ENCODE measurements around the gene TMEM221.

The TMEM221 gene

DNA sequence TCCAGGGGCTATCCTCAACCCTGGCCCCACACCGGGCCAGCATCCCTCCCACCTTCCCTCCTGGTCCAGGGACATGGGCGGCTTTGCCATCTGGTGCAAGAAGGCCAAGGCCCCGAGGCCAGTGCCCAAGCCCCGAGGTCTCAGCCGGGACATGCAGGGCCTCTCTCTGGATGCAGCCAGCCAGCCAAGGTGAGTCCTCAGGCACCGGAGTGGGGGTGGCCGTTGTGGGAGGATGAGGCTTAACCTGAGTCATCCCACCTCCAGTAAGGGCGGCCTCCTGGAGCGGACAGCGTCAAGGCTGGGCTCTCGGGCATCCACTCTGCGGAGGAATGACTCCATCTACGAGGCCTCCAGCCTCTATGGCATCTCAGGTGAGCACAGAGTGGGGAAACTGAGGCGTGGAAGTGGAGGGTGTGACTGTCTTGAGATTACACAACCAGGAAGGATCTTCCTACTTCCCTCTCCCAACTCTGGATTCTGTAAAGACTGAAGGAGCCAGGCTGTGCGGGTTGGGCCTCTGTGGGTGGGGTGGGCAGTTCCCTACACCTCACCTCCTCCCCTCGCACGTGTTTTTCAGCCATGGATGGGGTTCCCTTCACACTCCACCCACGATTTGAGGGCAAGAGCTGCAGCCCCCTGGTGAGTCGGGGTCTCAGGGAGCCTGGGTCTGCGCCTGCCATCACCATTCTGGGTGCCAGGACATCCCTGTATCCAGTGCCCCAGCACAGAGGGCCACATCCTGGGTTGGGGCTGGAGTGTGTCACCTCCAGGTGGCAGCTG lies 24.8 kb downstream of the TMEM221 start:
- no peak for DNase-seq (ENCODE audit: low read depth)
- TF ChIP-seq, protein P1, sequence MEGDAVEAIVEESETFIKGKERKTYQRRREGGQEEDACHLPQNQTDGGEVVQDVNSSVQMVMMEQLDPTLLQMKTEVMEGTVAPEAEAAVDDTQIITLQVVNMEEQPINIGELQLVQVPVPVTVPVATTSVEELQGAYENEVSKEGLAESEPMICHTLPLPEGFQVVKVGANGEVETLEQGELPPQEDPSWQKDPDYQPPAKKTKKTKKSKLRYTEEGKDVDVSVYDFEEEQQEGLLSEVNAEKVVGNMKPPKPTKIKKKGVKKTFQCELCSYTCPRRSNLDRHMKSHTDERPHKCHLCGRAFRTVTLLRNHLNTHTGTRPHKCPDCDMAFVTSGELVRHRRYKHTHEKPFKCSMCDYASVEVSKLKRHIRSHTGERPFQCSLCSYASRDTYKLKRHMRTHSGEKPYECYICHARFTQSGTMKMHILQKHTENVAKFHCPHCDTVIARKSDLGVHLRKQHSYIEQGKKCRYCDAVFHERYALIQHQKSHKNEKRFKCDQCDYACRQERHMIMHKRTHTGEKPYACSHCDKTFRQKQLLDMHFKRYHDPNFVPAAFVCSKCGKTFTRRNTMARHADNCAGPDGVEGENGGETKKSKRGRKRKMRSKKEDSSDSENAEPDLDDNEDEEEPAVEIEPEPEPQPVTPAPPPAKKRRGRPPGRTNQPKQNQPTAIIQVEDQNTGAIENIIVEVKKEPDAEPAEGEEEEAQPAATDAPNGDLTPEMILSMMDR (conservative IDR thresholded peaks at IDR 0.05; ENCODE audit: low read depth, low read length), result no peak
- no peak overlapping the region for H3K4me3 ChIP-seq (ENCODE audit: low read depth, low read length)

DNA sequence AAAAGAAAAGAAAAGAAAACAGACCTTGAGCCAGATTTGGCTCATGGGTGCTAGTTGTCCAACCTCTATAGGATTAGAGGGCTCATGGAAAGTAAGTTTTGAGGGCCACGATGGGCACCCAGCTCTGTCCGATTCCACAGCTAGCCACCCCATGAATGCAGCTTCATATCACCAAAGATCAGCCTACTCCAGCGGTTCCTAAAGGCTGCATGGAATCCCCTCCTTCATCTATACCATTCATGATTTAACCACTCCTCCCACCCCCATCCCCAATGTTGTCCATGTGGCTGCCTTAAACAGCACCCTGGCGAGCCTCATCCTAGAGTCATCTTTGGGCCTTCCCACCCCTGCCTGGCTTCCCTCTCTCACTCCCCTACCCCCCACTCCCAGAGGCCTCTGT lies 26.5 kb downstream of the TMEM221 start:
- TF ChIP-seq, protein P1 (conservative IDR thresholded peaks at IDR 0.05; ENCODE audit: low read depth, low read length), result no peak
- DNase-seq (ENCODE audit: low read depth), result no peak
- H3K4me3 ChIP-seq (ENCODE audit: low read depth, low read length), result no peak overlapping the region

DNA sequence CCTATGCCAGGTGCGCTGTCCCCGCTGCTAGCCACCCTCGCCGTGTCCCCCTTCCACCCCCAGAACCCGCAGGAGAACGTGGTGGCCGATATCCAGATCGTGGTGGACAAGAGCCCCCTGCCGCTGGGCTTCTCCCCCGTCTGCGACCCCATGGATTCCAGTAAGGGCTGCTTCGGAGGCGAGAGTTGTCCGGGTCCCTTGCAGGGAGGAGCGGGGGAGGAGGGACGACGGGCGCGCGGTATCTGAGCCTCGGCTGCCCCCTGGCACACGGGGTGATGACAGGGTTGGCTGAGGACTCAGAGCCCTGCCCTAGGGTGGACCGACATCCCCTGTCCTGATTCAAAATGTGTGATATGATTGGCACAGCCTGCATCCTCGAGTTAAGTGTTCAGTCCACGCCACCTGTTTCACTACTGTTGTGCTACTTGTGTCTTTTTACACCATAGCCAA lies 28.0 kb downstream of the TMEM221 start:
- H3K4me3 ChIP-seq (ENCODE audit: low read depth, low read length), result peak overlapping the region; percentile 89
- TF ChIP-seq, protein P1 (conservative IDR thresholded peaks at IDR 0.05; ENCODE audit: low read depth, low read length), result peak; percentile 14
- DNase-seq (ENCODE audit: low read depth), result no peak

DNA sequence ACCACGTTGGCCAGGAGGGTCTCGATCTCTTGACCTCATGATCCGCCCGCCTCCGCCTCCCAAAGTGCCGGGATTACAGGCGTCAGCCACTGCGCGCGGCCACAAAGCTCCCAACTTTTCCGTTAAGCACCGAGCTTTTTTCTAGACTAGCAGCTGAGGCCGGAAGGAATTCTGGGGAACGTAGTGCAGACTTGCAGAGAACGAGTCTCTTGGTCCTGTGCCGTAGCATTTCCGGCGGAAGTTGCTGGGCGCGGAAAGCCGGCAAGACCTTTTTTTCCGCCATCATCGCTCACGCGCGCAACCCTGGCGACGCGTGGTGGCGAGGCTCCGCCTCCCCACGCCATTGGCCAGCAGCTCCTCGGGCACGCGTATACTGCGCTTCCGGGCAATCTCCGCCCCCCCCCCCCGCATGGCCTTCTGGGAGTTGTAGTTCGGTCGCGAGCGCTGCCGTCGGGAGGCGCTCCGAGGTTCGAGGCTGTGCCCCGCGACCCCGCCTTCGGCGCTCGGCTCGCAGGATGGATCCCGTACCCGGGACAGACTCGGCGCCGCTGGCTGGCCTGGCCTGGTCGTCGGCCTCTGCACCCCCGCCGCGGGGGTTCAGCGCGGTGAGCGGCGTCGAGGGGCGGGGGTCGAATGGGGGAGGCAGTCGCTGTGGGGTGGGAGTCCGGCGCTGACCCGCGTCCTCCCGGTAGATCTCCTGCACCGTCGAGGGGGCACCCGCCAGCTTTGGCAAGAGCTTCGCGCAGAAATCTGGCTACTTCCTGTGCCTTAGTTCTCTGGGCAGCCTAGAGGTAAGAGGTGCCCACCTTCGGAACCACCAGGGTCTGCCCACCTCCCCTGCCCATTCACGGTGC lies 28.6 kb downstream of the TMEM221 start, which contains the start of gene MVB12A:
TSS of gene MVB12A (plus strand) at position 427 of the 854 bp plus-strand sequence. CDS start at position 516, 89 bp downstream.
- TF ChIP-seq, protein P1 (conservative IDR thresholded peaks at IDR 0.05; ENCODE audit: low read depth, low read length), result no peak
- DNase-seq (ENCODE audit: low read depth), result peak; percentile 99
- H3K4me3 ChIP-seq (ENCODE audit: low read depth, low read length), result peak within 1 kb of the TSS; percentile 89

DNA sequence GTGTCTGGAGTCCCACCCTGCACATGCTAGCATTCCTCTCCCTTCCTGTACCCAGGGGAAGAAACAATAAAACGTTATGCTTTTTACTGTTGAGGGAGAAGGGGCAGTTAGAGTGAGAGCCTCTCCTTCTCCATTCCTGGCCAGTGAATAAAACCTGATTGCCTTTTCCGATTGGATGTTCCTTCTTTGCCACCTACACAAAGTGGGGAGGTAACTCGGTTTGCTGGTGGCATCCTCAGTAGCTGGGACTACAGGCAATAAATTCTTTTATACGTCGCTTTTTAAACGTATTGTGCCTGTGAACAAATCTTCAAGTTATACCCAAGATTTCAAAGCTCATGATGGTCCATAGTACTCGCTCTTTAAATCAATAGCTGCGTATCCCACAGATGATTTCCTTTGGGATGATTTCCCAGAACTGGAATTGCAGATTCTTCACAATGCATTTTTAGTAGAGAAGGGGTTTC lies 29.3 kb downstream of the TMEM221 start:
- H3K4me3 ChIP-seq (ENCODE audit: low read depth, low read length), result peak overlapping the region; percentile 61
- TF ChIP-seq, protein P1 (conservative IDR thresholded peaks at IDR 0.05; ENCODE audit: low read depth, low read length), result no peak
- no peak for DNase-seq (ENCODE audit: low read depth)

DNA sequence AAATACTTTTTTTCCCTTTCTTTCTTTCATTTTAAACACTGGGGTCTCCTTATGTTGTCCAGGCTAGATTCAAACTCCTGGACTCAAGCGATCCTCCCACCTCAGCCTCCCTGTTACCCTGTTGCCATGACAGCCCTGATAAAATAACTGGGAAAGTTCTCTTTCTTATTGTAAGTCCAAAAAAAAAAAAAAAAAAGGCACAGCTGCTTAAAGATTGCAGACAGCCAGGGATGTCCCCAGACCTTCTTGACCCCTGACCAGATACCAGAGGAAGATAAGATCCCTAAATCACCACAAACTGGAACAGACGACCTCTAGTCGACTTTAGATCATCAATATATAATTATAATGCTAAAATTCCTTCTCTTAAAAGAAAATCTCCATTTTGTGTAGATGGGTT lies 29.8 kb downstream of the TMEM221 start:
- no peak for DNase-seq (ENCODE audit: low read depth)
- TF ChIP-seq, protein P1 (conservative IDR thresholded peaks at IDR 0.05; ENCODE audit: low read depth, low read length), result no peak
- H3K4me3 ChIP-seq (ENCODE audit: low read depth, low read length), result no peak overlapping the region
